NCI-H1105 treated with DMSO at 0.1 percent for 48 hours (cell line): ENCODE measurements around the gene ILF3.

ENCODE experiments used
- DNase-seq: peaks from one replicate; lab custom pipeline; 2025; lab: John Stamatoyannopoulos, UW

The ILF3 gene

GRCh38 chr19:10730932-10731331 lies 76.8 kb downstream of the ILF3 start:
- DNase-seq = no peak

GRCh38 chr19:10735741-10736140 lies 81.6 kb downstream of the ILF3 start:
- DNase-seq = no peak

- DNase-seq = no peak
Observed at GRCh38 chr19:10736189-10736588, 82.0 kb downstream of the ILF3 start.

- DNase-seq = no peak
Observed at GRCh38 chr19:10736916-10737551, 82.9 kb downstream of the ILF3 start.

GRCh38 chr19:10737722-10738121 lies 83.6 kb downstream of the ILF3 start:
- DNase-seq = no peak

GRCh38 chr19:10740798-10741197 lies 86.7 kb downstream of the ILF3 start:
- DNase-seq = no peak
